Measurements from ENCODE around the gene PPP1R12B.
"Not testable (repeated sequence)": the region's sequence is repeated elsewhere in the genome, so short reads cannot be mapped to it uniquely, and the experiment has no call there.

Gene PPP1R12B

GRCh38 chr1:202620036-202620435, 271.5 kb downstream of the PPP1R12B start:
- FAIRE-seq, result not testable (repeated sequence)

- FAIRE-seq, result no peak
These were observed 272.9 kb downstream of the PPP1R12B start for GRCh38 chr1:202621446-202621845.

GRCh38 chr1:202622388-202622787, 273.9 kb downstream of the PPP1R12B start:
- FAIRE-seq, result no peak

- no peak for FAIRE-seq
These were observed 274.6 kb downstream of the PPP1R12B start for GRCh38 chr1:202623075-202623474.

GRCh38 chr1:202623476-202623875, 275.0 kb downstream of the PPP1R12B start:
- not testable (repeated sequence) for FAIRE-seq

- FAIRE-seq, result no peak
These were observed 275.7 kb downstream of the PPP1R12B start for GRCh38 chr1:202624088-202624780.

GRCh38 chr1:202624781-202625108, 276.2 kb downstream of the PPP1R12B start:
- FAIRE-seq, result no peak

- no peak for FAIRE-seq
These were observed 277.2 kb downstream of the PPP1R12B start for GRCh38 chr1:202625416-202626360.

GRCh38 chr1:202627036-202627435, 278.5 kb downstream of the PPP1R12B start:
- FAIRE-seq, result not testable (repeated sequence)

GRCh38 chr1:202627841-202628565, 279.5 kb downstream of the PPP1R12B start:
- no peak for FAIRE-seq

- no peak for FAIRE-seq
These were observed 280.2 kb downstream of the PPP1R12B start for GRCh38 chr1:202628646-202629215.

GRCh38 chr1:202629257-202629811, 280.8 kb downstream of the PPP1R12B start:
- not testable (repeated sequence) for FAIRE-seq

GRCh38 chr1:202630096-202630495, 281.6 kb downstream of the PPP1R12B start:
- FAIRE-seq, result not testable (repeated sequence)

GRCh38 chr1:202630541-202630940, 282.0 kb downstream of the PPP1R12B start:
- FAIRE-seq, result no peak

GRCh38 chr1:202631076-202631923, 282.8 kb downstream of the PPP1R12B start:
- no peak for FAIRE-seq

- FAIRE-seq, result no peak
These were observed 283.7 kb downstream of the PPP1R12B start for GRCh38 chr1:202632241-202632640.

- not testable (repeated sequence) for FAIRE-seq
These were observed 287.7 kb downstream of the PPP1R12B start for GRCh38 chr1:202636171-202636570.

GRCh38 chr1:202637321-202638018, 289.0 kb downstream of the PPP1R12B start:
- FAIRE-seq, result not testable (repeated sequence)

GRCh38 chr1:202638019-202638700, 289.7 kb downstream of the PPP1R12B start:
- no peak for FAIRE-seq

GRCh38 chr1:202638701-202639305, 290.3 kb downstream of the PPP1R12B start:
- not testable (repeated sequence) for FAIRE-seq

All from TTC549 (cell line).